Activated T-helper 1 cell treated with Interleukin-2 at 50 U/mL for 16 hours (primary cell): Measurements from ENCODE around the gene SLC13A2.

Experiments
- DNase-seq: peaks from one replicate; pipeline ENCODE4 v3.0.0-alpha.2; 2020; ENCODE audit warnings: low read depth

SLC13A2 gene

GRCh38 chr17:28493460-28493859 is 20.0 kb downstream of the SLC13A2 start:
- DNase-seq, result no peak

- peak; percentile 66 for DNase-seq
Measured at GRCh38 chr17:28494445-28495188, 21.2 kb downstream of the SLC13A2 start.

- DNase-seq, result no peak
Measured at GRCh38 chr17:28495635-28496034, 22.2 kb downstream of the SLC13A2 start.

- no peak for DNase-seq
Measured at GRCh38 chr17:28497931-28498330, 24.5 kb downstream of the SLC13A2 start.

GRCh38 chr17:28498652-28499363 is 25.4 kb downstream of the SLC13A2 start:
- DNase-seq, result no peak

- no peak for DNase-seq
Measured at GRCh38 chr17:28499364-28499664, 25.9 kb downstream of the SLC13A2 start.

- DNase-seq, result no peak
Measured at GRCh38 chr17:28499684-28500357, 26.4 kb downstream of the SLC13A2 start.

- DNase-seq, result no peak
Measured at GRCh38 chr17:28500712-28501379, 27.4 kb downstream of the SLC13A2 start.

- DNase-seq, result no peak
Measured at GRCh38 chr17:28501421-28502284, 28.2 kb downstream of the SLC13A2 start.

GRCh38 chr17:28503420-28503819 is 30.0 kb downstream of the SLC13A2 start:
- DNase-seq, result no peak

GRCh38 chr17:28505986-28506665 is 32.7 kb downstream of the SLC13A2 start, which contains the start of gene FOXN1:
FOXN1 (plus strand) TSS chr17:28506348; CDS start chr17:28523970, 17,622 bp downstream.
- DNase-seq, result no peak

GRCh38 chr17:28506763-28507487 is 33.5 kb downstream of the SLC13A2 start:
- no peak for DNase-seq

- DNase-seq, result no peak
Measured at GRCh38 chr17:28507567-28508203, 34.2 kb downstream of the SLC13A2 start.

GRCh38 chr17:28508211-28508724 is 34.8 kb downstream of the SLC13A2 start:
- DNase-seq, result no peak

GRCh38 chr17:28509789-28510188 is 36.3 kb downstream of the SLC13A2 start:
- DNase-seq, result no peak

- no peak for DNase-seq
Measured at GRCh38 chr17:28511858-28512461, 38.5 kb downstream of the SLC13A2 start.

- no peak for DNase-seq
Measured at GRCh38 chr17:28513476-28513875, 40.0 kb downstream of the SLC13A2 start.

- DNase-seq, result no peak
Measured at GRCh38 chr17:28514561-28515002, 41.1 kb downstream of the SLC13A2 start.

- DNase-seq, result no peak
Measured at GRCh38 chr17:28515518-28515917, 42.1 kb downstream of the SLC13A2 start.
